NCI-H1694 treated with DMSO at 0.1 percent for 48 hours (cell line): Measurements from ENCODE around the gene BCAM.
"Not testable (repeated sequence)": the region's sequence is repeated elsewhere in the genome, so short reads cannot be mapped to it uniquely, and the experiment has no call there.

ENCODE experiments used
- DNase-seq: peaks from one replicate; lab custom pipeline; 2025; lab: John Stamatoyannopoulos, UW

The BCAM gene

GRCh38 chr19:44848812-44849447, 40.0 kb downstream of the BCAM start:
- DNase-seq = no peak

DNA sequence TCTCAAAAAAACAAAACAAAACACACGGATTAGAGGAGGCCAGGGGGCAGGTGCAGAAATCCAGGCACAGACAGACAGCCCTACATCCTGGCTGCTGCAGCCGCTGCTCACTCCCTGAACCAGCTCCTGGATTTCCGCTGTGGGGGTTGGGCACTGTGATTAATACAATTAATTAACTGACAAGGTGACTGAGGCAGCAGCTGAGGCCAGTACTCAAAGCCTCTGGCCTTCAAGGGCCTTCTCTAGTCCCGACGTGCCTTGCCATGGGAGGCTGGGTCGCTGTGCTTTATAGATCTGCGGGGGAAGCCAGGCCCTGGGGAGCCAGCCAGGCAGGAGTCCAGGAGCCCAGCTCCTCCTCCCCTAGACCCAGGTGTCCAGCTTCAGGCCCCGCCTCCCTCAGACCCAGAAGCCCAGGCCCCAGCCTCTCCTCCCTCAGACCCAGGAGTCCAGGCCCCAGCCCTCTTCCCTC, 41.8 kb downstream of the BCAM start:
- DNase-seq = no peak

DNA sequence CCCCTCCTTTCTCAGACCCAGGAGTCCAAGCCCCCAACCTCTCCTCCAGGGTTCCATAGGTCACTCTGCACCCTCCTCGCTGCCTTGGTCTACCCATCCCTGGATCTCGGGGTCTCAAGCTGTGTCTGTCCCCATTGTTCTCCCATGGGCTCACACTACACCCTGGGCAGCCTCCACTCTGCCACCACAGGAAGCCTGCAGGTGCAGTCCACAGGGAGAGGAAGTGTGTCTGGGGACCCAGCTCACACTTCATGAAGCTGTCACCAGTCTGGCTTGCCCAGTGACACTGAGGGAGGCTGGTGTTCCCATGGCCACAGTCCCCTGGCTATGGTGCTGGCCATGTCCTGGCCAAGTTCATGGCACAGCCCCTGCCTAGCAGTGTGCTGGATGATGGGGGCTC, 42.5 kb downstream of the BCAM start:
- no peak for DNase-seq

DNA sequence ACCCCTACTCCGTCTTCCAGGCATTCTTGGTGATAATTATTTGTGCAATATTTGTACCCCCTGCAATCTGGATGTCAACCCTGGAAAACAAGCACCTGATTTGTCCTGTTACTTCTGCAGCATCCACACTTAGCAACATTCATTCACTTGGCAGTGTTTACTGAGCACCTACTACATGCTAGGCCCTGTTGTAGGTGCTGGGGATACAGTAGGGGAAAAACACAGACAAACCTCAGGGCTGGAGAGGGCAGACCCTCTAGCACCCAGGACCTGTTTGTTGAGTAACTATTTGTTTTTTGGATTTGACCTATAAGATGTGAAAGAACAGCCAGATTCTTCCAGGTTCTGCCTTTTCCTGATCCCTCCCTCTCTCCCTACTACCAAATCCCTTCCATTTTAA, 46.7 kb downstream of the BCAM start:
- DNase-seq = no peak

GRCh38 chr19:44856421-44857083, 47.6 kb downstream of the BCAM start:
- DNase-seq = no peak

- DNase-seq = no peak
These were observed 48.9 kb downstream of the BCAM start for GRCh38 chr19:44857837-44858236.

DNA sequence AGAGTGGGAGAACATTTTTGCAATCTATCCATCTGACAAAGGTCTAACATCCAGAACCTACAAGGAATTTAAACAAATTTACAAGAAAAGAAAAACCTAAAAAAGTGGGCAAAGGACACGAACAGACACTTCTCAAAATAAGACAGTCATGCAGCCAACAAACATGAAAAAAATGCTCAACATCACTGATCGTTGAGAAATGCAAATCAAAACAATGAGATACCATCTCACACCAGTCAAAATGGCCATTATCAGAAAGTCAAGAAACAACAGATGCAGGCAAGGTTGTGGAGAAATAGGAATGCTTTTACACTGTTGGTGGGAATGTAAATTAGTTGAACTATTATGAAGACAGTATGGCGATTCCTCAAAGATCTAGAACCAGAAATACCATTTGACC, 52.7 kb downstream of the BCAM start:
- not testable (repeated sequence) for DNase-seq

DNA sequence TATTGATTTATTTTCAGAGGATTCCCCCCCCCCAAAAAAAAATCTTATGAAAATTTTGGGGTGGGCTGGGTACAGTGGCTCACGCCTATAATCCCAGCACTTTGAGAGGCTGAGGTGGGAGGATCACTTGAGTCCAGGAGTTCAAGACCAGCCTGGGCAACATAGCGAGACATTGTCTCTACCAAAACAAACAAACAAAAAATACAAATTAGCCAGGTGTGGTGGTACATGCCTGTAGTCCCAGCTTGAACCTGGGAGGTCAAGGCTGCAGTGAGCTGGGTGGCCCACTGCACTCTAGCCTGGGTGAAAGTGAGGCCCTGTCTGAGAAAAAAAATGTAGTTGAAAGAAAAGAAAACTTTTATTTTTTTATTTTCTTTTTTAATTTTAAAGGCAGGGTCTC, 55.1 kb downstream of the BCAM start:
- DNase-seq = no peak

DNA sequence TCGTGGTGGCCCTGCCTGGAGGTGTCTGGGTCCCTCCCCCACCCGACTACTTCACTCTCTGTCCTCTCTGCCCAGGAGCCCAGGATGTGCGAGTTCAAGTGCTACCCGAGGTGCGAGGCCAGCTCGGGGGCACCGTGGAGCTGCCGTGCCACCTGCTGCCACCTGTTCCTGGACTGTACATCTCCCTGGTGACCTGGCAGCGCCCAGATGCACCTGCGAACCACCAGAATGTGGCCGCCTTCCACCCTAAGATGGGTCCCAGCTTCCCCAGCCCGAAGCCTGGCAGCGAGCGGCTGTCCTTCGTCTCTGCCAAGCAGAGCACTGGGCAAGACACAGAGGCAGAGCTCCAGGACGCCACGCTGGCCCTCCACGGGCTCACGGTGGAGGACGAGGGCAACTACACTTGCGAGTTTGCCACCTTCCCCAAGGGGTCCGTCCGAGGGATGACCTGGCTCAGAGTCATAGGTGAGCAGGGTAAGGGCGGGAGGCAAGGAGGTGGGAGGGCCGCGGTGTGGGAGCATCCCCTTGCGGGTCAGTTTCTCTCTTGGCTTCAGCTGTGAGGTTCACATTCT, 56.4 kb downstream of the BCAM start:
- no peak for DNase-seq

DNA sequence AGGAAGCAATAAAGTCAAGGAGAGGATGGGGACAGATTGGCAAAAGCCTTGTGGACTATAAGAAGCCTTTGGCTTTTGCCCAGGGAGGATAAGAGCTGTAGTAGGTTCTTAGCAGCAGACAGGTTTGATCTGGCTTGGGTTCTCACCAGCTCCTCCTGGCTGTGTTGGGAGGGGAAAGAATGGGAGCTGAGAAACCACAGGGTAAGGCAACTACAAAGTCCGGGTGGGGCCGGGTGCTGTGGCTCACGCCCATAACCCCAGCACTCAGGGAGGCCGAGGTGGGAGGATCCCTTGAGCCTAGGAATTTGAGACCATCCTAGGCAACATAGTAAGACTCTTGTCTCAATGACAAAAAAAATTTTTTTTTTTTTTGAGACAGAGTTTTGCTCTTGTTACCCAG, 57.8 kb downstream of the BCAM start:
- DNase-seq = no peak

DNA sequence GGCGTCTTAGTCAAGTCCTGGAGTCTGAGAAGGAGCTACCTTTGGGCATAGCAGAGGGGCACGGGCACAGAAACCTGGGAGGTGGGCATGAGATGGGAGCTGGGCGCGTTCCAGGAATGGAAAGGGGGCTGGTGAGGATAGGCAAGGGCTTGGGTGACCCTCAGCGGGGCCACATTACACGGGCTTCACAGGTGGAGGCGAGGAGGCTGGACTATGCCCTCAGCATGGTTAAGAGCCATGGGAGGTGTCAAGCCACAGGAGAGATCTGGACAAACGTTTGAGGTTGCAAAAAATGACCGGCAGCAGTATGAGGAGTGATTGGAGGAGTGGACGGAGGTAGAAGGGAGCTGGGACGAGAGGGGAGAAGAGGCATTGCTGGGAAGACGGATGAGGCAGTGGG, 58.7 kb downstream of the BCAM start:
- DNase-seq = no peak

DNA sequence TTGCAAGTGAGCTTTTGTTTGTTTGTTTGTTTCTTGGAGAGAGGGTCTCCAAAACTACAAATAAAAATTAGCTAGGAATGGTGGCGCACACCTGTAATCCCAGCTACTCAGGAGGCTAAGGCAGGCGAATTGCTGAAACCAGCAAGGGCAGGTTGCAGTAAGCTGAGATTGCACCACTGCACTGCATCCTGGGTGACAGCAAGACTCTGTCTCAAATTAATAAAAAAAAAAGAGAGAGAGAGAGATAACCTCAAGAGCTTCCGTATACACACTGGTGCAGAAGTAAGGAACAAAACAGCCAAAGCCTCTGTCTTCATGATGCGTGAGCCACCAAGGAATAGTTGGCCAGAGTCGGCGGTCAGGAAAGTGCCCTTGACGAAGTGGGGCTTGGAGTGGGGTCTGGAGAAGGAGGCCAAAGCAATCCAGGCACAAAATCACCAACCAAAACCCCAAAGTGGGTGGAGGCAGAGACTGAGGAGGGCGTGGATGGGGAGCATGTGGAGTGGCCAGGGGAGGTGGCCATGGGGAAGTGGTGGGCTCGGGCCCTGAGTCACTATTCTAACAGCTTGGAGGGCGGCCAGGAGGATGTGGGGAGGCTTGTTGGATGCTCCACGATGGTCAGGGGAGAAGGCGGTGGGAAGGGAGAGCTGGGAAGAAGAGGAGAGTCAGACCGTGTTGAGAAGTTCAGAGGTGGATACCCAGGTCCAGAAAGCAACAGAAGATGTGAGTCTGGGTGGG, 61.0 kb downstream of the BCAM start:
- no peak for DNase-seq
